Measurements from ENCODE around the gene HMGB4. TPM values are rescaled to one million over a fixed set of nuclear protein-coding genes. Genes with fewer than 3 reads are reported as not detected.

HMGB4 gene
- polyA plus RNA-seq, 1 donor from 2014 or later, result not detected

- Histone ChIP-seq H3K4me3 (ENCODE audit: low read length) (no peak overlapping the region), H3K79me2 (replicated peaks; ENCODE audit: insufficient read depth, low read length) (no peaks in the 10 kb centered on the region), H3K27me3 (ENCODE audit: insufficient read depth, low read depth, low read length) (no peaks in the 10 kb centered on the region), H3K4me2 (ENCODE audit: low read length) (no peak overlapping the region), H2AFZ (ENCODE audit: low read depth, low read length) (no peak overlapping the region), H3K9ac (ENCODE audit: low read length) (peak overlapping the region; percentile 17), H4K20me1 (ENCODE audit: insufficient read depth) (no peaks in the 10 kb centered on the region), H3K36me3 (ENCODE audit: insufficient read depth, low read length) (no peaks in the 10 kb centered on the region), H3K27ac (ENCODE audit: low read length) (peak overlapping the region; percentile 75), H3F3A (ENCODE audit: insufficient read depth, low read length, poor library complexity, severe bottlenecking) (no peaks in the 10 kb centered on the region), H3K9me2 (ENCODE audit: insufficient read depth, low read length) (no peaks in the 10 kb centered on the region), H3K9me3 (ENCODE audit: low read length) (no peaks in the 10 kb centered on the region)
- TF ChIP-seq REST (IDR thresholded peaks at IDR 0.05; ENCODE audit: borderline replicate concordance), result no peak
- peak; percentile 29 for TF ChIP-seq EP300 (conservative IDR thresholded peaks at IDR 0.05; ENCODE audit: poor library complexity, severe bottlenecking)
Observed at GRCh38 chr1:33837635-33838034, 26.2 kb upstream of the HMGB4 start.

- Histone ChIP-seq H3K4me2 (ENCODE audit: low read length) (no peak overlapping the region), H3K27me3 (ENCODE audit: insufficient read depth, low read depth, low read length) (no peaks in the 10 kb centered on the region), H2AFZ (ENCODE audit: low read depth, low read length) (no peak overlapping the region), H4K20me1 (ENCODE audit: insufficient read depth) (no peaks in the 10 kb centered on the region), H3K9me3 (ENCODE audit: low read length) (no peaks in the 10 kb centered on the region), H3K9me2 (ENCODE audit: insufficient read depth, low read length) (no peaks in the 10 kb centered on the region), H3K79me2 (replicated peaks; ENCODE audit: insufficient read depth, low read length) (no peaks in the 10 kb centered on the region), H3F3A (ENCODE audit: insufficient read depth, low read length, poor library complexity, severe bottlenecking) (no peaks in the 10 kb centered on the region), H3K4me3 (ENCODE audit: low read length) (no peak overlapping the region), H3K9ac (ENCODE audit: low read length) (no peak overlapping the region), H3K36me3 (ENCODE audit: insufficient read depth, low read length) (no peaks in the 10 kb centered on the region), H3K27ac (ENCODE audit: low read length) (no peak overlapping the region)
- no peak for TF ChIP-seq RAD21 (conservative IDR thresholded peaks at IDR 0.05)
- TF ChIP-seq EZH2 (IDR thresholded peaks at IDR 0.05; ENCODE audit: borderline replicate concordance, insufficient read depth, low read length, poor library complexity, severe bottlenecking), result no peak
- TF ChIP-seq POLR2AphosphoS5 (IDR thresholded peaks at IDR 0.05), result no peak
- no peak for TF ChIP-seq MXI1 (conservative IDR thresholded peaks at IDR 0.05; ENCODE audit: poor library complexity, severe bottlenecking)
- TF ChIP-seq SMC3 (conservative IDR thresholded peaks at IDR 0.05; ENCODE audit: poor library complexity), result no peak
- no peak for TF ChIP-seq EP300 (conservative IDR thresholded peaks at IDR 0.05; ENCODE audit: poor library complexity, severe bottlenecking)
- TF ChIP-seq TAF1 (IDR thresholded peaks at IDR 0.05; ENCODE audit: low read depth), result no peak
- no peak for TF ChIP-seq CTCF (IDR thresholded peaks at IDR 0.05; ENCODE audit: poor library complexity, severe bottlenecking)
- TF ChIP-seq REST (IDR thresholded peaks at IDR 0.05; ENCODE audit: borderline replicate concordance), result no peak
Observed at GRCh38 chr1:33841494-33841893, 22.4 kb upstream of the HMGB4 start.

Data from neural cell (in vitro differentiated cells).